GM21723 (cell line): ENCODE data around the gene COL11A1.
"Not testable (repeated sequence)": the region's sequence is repeated elsewhere in the genome, so short reads cannot be mapped to it uniquely, and the experiment has no call there.

Experiments
- ATAC-seq: cut with Tn5 transposase; IDR thresholded peaks from one replicate; pipeline ENCODE4 v1.9.1; 2021; ENCODE audit warnings: mild to moderate bottlenecking, moderate library complexity; ENCODE audit not compliant: unreplicated experiment

The COL11A1 gene

DNA sequence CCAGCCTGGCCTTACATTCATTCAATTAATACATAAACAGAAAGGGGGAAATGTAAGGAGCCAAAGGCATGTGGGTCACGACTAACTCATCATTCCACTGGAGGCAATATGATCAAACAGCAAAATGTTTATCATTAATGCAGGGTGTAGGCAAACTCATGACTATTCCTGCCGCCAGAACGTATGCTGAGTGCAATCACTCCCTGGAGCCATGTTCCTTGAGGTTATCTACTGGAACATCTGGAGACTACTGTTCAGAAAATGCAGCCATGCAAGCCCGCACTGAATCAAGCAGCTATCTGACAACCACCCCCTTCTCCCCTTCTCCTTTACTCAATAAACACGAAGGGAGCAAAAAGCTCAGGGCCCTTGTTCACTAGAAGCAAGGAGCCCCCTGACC is 267.6 kb downstream of the COL11A1 start:
- ATAC-seq, result no peak

DNA sequence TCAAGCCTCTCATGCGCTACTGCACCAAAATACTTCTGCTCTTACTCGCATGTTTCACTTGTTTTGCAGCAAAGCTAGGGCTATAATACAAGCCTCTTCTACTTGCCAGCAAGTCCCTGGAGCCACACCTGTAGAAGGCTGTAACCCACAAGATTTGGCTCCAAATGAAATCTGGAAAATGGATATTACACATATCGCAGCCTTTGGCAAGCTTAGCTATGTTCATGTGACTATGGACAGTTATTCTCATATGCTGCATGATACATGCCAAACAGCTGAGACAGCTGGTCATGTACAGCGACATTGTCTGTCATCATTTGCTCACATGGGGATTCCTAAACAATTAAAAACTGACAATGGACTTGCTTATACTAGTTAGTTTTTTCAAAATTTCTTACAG is 270.3 kb downstream of the COL11A1 start:
- ATAC-seq, result no peak

DNA sequence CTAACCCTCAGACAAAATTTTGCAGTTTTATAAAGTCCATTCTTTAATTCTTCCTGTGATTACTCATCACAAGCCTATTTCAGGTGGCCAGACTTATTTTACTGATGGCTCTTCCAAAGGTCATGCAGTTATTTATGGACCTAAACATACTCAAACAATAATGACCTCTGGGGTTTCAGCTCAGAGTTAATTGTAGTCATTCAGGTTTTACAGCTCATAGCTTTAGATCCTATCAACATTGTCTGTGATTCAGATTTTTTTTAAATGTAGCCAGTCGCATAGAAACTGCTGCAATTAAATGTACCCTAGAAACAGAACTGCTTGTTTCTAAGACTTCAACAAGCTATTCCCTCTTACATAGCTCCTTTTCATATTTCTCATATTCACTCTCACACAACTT is 270.8 kb downstream of the COL11A1 start:
- ATAC-seq, result no peak

DNA sequence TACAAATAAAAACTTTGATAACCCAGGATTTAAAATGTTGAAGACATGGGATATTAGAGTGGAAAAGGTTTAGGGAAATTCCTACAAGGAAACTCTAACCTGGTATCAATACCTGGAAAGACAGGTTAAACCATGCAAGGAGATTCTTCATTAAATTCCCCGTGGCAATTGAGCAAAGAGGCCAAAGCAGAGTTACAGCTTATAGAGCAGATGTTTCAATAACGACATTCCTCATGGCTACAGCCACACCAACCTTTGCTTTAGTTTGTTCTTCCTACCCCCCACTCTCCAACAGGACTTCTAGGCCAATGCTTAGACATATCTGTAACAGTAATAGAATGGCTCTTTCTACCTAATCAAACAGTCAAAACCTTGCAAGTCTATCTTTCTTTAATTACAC is 271.3 kb downstream of the COL11A1 start:
- ATAC-seq, result no peak

DNA sequence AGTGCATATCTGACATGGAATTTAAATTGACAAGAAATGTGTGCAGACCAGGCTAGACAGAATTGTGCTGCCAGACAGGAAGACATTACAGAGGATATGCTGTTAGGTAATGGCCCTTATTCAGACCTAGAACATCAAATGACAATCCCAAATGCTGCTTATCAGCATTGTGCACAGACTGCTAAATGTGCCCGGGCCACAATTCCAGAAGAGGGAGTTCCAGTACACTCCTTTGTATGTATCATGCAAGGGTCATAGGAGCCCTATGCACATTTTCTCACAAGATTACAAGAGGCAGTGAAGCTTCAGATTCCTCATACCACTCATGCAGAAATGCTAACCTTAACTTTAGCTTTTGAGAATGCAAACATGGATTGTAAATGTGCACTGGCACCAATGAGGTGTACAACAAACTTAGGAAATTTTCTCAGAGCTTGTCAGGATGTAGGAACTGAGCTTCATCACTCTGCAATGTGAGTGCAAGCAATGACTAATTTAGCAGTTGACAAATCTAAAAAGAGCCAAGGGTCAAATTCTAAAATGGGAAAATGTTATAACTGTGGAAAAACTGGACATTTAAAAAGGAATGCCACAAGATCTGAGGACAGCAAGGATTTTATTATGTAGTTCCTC is 273.5 kb downstream of the COL11A1 start:
- ATAC-seq, result no peak

DNA sequence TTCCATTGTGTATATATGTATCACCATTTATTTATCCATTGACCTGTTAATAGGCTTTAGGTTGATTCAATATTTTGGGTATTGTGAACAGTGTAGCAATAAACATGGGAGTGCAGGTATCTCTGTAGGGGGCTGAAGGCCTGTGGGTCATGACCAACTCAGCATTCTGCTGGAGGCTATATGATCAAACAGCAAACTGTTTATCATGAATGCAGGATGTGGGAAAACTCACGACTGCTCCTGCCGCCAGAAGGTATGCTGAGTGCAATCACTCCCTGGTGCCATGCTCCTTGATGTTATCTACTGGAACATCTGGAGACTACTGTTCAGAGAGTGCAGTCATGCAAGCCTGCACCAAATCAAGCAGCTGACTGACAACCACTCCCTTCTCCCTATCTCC is 275.2 kb downstream of the COL11A1 start:
- no peak for ATAC-seq

DNA sequence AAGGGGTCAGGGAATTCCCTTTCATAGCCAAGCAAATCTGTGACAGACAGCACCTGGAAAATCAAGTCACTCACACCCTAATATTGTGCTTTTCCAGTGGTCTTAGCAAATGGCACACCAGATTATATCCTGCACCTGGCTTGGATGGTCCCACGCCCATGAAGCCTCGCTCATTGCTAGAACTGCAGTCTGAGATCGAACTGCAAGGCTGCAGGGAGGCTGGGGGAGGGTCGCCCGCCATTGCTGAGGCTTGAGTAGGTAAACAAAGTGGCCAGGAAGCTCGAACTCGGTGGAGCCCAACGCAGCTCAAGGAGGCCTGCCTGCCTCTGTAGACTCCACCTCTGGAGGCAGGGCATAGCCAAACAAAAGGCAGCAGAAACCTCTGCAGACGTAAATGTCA is 281.6 kb downstream of the COL11A1 start:
- not testable (repeated sequence) for ATAC-seq
